Endothelial cell (in vitro differentiated cells): Measurements from ENCODE around the gene FAM24B. TPM values are rescaled to one million over a fixed set of nuclear protein-coding genes. Genes with fewer than 3 reads are reported as not detected.

Experiments used
- DNase-seq: peaks from one replicate; pipeline ENCODE4 v3.0.0; 2021; ENCODE audit warnings: low spot score
- H3K27ac Mint-ChIP-seq: one replicate; pipeline ENCODE4 v1.8.0; 2021; ENCODE audit warnings: mixed read lengths, inconsistent platforms; ENCODE audit not compliant: unreplicated experiment
- H3K27me3 Mint-ChIP-seq: one replicate; pipeline ENCODE4 v1.8.0; 2021; ENCODE audit warnings: mild to moderate bottlenecking, moderate library complexity, mixed read lengths, inconsistent platforms; ENCODE audit not compliant: unreplicated experiment
- H3K36me3 Mint-ChIP-seq: one replicate; pipeline ENCODE4 v1.8.0; 2021; ENCODE audit warnings: mild to moderate bottlenecking, low read depth, mixed read lengths, inconsistent platforms; ENCODE audit not compliant: unreplicated experiment
- H3K4me1 Mint-ChIP-seq: one replicate; pipeline ENCODE4 v1.8.0; 2021; ENCODE audit warnings: mild to moderate bottlenecking, mixed read lengths, inconsistent platforms; ENCODE audit not compliant: unreplicated experiment
- H3K4me3 Mint-ChIP-seq: one replicate; pipeline ENCODE4 v1.8.0; 2021; ENCODE audit warnings: mild to moderate bottlenecking, mixed read lengths, inconsistent platforms; ENCODE audit not compliant: unreplicated experiment
- H3K9me3 Mint-ChIP-seq: one replicate; pipeline ENCODE4 v1.8.0; 2021; ENCODE audit warnings: mixed read lengths, inconsistent platforms; ENCODE audit not compliant: unreplicated experiment
- CTCF ChIP-seq: fragments of 200-600 bp; sonication (generic); IDR thresholded peaks from one replicate; pipeline ENCODE4 v1.5.0; 2021; ENCODE audit warnings: antibody characterized with exemption; ENCODE audit not compliant: unreplicated experiment
- total RNA-seq: library from RNA; stranded (reverse); fragmentation: NEBNext Ultra II Directional; extraction: Animal tissue kit (Norgen Biotek cat#: 25700); gene quantifications from one replicate; pipeline ENCODE4 v1.2.1, GENCODE V29; 2021; ENCODE audit not compliant: unreplicated experiment

The FAM24B gene
- total RNA-seq, 1 donor from 2014 or later = 2.7 TPM

DNA sequence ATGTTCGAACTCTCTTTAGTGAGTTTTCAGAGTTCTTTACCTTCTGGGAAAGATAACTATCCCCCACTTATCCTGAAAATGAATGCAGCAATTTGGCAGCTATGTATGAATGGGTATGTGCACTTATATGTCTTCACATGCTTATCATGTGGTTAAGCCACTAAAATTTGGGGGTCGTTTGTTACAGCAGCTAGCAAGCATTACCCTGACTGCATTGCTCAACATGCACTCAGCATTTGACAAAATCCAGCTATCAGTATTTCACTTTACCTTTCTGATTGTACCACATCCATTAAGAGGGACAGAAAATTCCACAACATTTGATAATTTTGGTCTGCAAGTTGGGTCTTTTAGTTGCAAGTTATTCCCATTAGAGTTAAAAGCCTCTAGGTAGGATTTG is 43.5 kb downstream of the FAM24B start:
- no peaks in the 10 kb centered on the region for H3K9me3 Mint-ChIP-seq
- no peak for TF ChIP-seq CTCF
- DNase-seq = no peak
- no peak overlapping the region for H3K27ac Mint-ChIP-seq
- no peaks in the 10 kb centered on the region for H3K27me3 Mint-ChIP-seq
- peaks cover 3% of the 10 kb centered on the region for H3K36me3 Mint-ChIP-seq
- H3K4me1 Mint-ChIP-seq = no peaks in the 10 kb centered on the region
- no peak overlapping the region for H3K4me3 Mint-ChIP-seq

GRCh38 chr10:122830965-122831353 is 48.4 kb downstream of the FAM24B start:
- no peak for DNase-seq
- Mint-ChIP-seq H3K27me3 (no peaks in the 10 kb centered on the region), H3K36me3 (no peaks in the 10 kb centered on the region), H3K9me3 (no peaks in the 10 kb centered on the region), H3K4me1 (no peaks in the 10 kb centered on the region), H3K27ac (no peak overlapping the region), H3K4me3 (no peak overlapping the region)
- TF ChIP-seq CTCF = no peak

GRCh38 chr10:122830273-122830964 is 49.0 kb downstream of the FAM24B start:
- no peak for TF ChIP-seq CTCF
- no peak for DNase-seq
- H3K4me3 Mint-ChIP-seq = no peak overlapping the region
- no peaks in the 10 kb centered on the region for H3K36me3 Mint-ChIP-seq
- no peaks in the 10 kb centered on the region for H3K9me3 Mint-ChIP-seq
- H3K4me1 Mint-ChIP-seq = no peaks in the 10 kb centered on the region
- H3K27me3 Mint-ChIP-seq = no peaks in the 10 kb centered on the region
- H3K27ac Mint-ChIP-seq = no peak overlapping the region

DNA sequence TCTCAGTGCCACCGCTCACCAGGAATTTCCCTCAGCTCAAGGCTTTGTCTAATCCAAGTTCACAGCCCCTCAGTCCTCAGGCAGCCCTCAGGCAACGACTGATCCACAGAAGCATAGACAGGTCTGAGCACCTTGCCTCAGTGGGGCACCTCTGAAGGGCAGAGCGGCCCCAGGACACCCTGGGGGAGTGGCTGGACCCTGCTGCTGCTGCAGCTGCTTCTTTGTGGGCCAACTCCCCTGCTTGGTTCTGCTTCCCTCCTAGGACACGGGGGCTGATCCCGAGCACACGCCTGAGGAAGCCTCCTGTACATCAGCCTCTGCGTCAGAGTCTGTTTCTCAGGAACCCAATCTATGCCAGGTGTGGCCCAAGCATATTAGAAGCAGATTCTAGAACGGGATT is 49.9 kb downstream of the FAM24B start:
- TF ChIP-seq CTCF = no peak
- H3K27me3 Mint-ChIP-seq = no peaks in the 10 kb centered on the region
- H3K36me3 Mint-ChIP-seq = no peaks in the 10 kb centered on the region
- DNase-seq = no peak
- H3K4me1 Mint-ChIP-seq = no peaks in the 10 kb centered on the region
- H3K4me3 Mint-ChIP-seq = no peak overlapping the region
- H3K27ac Mint-ChIP-seq = no peak overlapping the region
- H3K9me3 Mint-ChIP-seq = no peaks in the 10 kb centered on the region

DNA sequence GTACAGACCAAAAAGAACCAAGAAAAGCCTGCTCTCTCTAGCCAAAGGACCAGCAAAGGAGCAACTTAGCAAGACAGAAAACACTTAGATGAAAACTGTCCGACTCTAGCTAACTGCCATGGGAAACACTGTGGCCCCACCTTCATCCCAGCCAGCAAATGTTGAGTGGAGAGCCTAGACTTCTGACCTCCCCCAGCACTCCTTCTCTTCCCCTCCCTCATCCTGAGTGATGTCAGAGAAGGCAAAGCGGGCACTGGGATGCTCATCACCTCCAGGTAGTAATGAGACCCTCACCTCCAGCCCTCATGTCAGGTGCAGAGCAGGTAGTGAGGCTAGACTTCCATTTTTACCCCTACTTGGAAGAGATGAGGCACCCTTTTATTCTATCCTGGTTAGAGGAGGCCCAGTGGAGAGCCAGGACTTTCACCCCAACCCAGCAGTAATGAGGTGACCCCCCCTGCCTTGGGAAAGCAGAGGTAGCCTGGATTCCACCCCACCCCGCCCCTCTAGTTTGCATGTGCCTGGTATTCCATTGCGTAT is 50.6 kb downstream of the FAM24B start:
- H3K36me3 Mint-ChIP-seq = no peaks in the 10 kb centered on the region
- H3K9me3 Mint-ChIP-seq = no peaks in the 10 kb centered on the region
- DNase-seq = no peak
- TF ChIP-seq CTCF = no peak
- H3K27me3 Mint-ChIP-seq = peaks cover 2% of the 10 kb centered on the region
- no peak overlapping the region for H3K4me3 Mint-ChIP-seq
- no peak overlapping the region for H3K27ac Mint-ChIP-seq
- H3K4me1 Mint-ChIP-seq = no peaks in the 10 kb centered on the region
